T-cell (primary cell): ENCODE data around the gene CDKN2AIP. TPM values are rescaled to one million over a fixed set of nuclear protein-coding genes. Genes with fewer than 3 reads are reported as not detected.
"Not testable (repeated sequence)": the region's sequence is repeated elsewhere in the genome, so short reads cannot be mapped to it uniquely, and the experiment has no call there.

Source experiments
- ATAC-seq, 4 experiments: fragments of 200-7000 bp in 3 of 4; fragments of 150-1000 bp in 1 of 4; cut with Tn5 transposase; replicated peaks in 1 of 4; 1 replicate in 3 of 4; 2 replicates in 1 of 4; pipeline ENCODE4 v1.10.0; 2021; ENCODE audit warnings: moderate library complexity in 3 of 4, mild to moderate bottlenecking in 2 of 4, moderate number of reproducible peaks in 1 of 4
- CTCF ChIA-PET, 2 donors: fragments of 300-600 bp; sonication (Branson Sonifier 250); formaldehyde crosslinking; loops; one replicate each; lab custom pipeline; 2022; ENCODE audit warnings: antibody characterized with exemption in 2 of 2; lab: Charles Lee
- POLR2A ChIA-PET, 2 donors: fragments of 300-600 bp; sonication (Branson Sonifier 250); formaldehyde crosslinking; loops; one replicate each; lab custom pipeline; 2022; ENCODE audit warnings: antibody characterized with exemption in 2 of 2; lab: Charles Lee
- DNase-seq, 35 experiments: peaks; one replicate each; pipeline versions ENCODE4 v3.0.0 to v3.0.0-alpha.2; 2013 to 2023
- H3K27ac ChIP-seq: one replicate; pipeline ENCODE4 v1.5.1; 2013; ENCODE audit warnings: low read length
- H3K27me3 ChIP-seq, 2 experiments: replicated peaks in 1 of 2; 1 replicate in 1 of 2; 2 replicates in 1 of 2; pipeline versions ENCODE4 v1.6.1 to v1.7.0; 2013; ENCODE audit warnings: low read length in 1 of 2, mixed read lengths in 1 of 2; ENCODE audit not compliant: control insufficient read depth in 2 of 2, insufficient read depth in 2 of 2; ENCODE audit errors: extremely low read depth in 1 of 2
- H3K36me3 ChIP-seq, 2 donors: 1 replicate in 1 of 2; 2 replicates in 1 of 2; pipeline versions ENCODE4 v1.6.1 to v1.7.0; 2013; ENCODE audit warnings: low read length in 1 of 2; ENCODE audit not compliant: control insufficient read depth in 2 of 2, insufficient read depth in 1 of 2; ENCODE audit errors: extremely low read depth in 1 of 2
- H3K4me1 ChIP-seq, 2 experiments: 1 replicate in 1 of 2; 2 replicates in 1 of 2; pipeline versions ENCODE4 v1.6.1 to v1.7.0; 2013; ENCODE audit warnings: low read length in 2 of 2, mixed read lengths in 1 of 2; ENCODE audit not compliant: insufficient read depth in 2 of 2, control insufficient read depth in 1 of 2; ENCODE audit errors: extremely low read depth in 1 of 2
- H3K4me3 ChIP-seq, 2 donors: 1 replicate in 1 of 2; 2 replicates in 1 of 2; pipeline versions ENCODE4 v1.5.1 to v1.7.0; 2013; ENCODE audit warnings: mild to moderate bottlenecking in 2 of 2, low read length in 1 of 2, moderate library complexity in 1 of 2; ENCODE audit not compliant: control insufficient read depth in 1 of 2; ENCODE audit errors: extremely low read depth in 1 of 2
- H3K9me3 ChIP-seq: 2 replicates; pipeline ENCODE4 v1.7.0; 2013
- H3K27ac Mint-ChIP-seq, 2 donors: one replicate each; pipeline ENCODE4 v1.8.0; 2020 to 2021; ENCODE audit warnings: mild to moderate bottlenecking in 2 of 2, mixed read lengths in 2 of 2
- H3K27me3 Mint-ChIP-seq, 2 donors: one replicate each; pipeline ENCODE4 v1.8.0; 2021 to 2022; ENCODE audit warnings: mixed read lengths in 2 of 2
- H3K36me3 Mint-ChIP-seq: one replicate; pipeline ENCODE4 v1.8.0; 2021; ENCODE audit warnings: mixed read lengths
- H3K4me1 Mint-ChIP-seq, 3 donors: one replicate each; pipeline ENCODE4 v1.8.0; 2020 to 2022; ENCODE audit warnings: mixed read lengths in 3 of 3, mild to moderate bottlenecking in 1 of 3
- H3K4me3 Mint-ChIP-seq, 3 donors: one replicate each; pipeline ENCODE4 v1.8.0; 2020 to 2022; ENCODE audit warnings: mild to moderate bottlenecking in 3 of 3, mixed read lengths in 3 of 3, moderate library complexity in 3 of 3
- H3K9me3 Mint-ChIP-seq, 3 donors: one replicate each; pipeline ENCODE4 v1.8.0; 2020 to 2022; ENCODE audit warnings: mixed read lengths in 3 of 3
- WGBS: methylation state at CpG from one replicate; pipeline ENCODE4 v1.1.5; 2013; ENCODE audit warnings: missing lambda C conversion rate; ENCODE audit not compliant: insufficient coverage; 5-methylcytosine and 5-hydroxymethylcytosine counted together
- total RNA-seq, 35 experiments: library from RNA in 6 of 35; stranded (reverse) in 6 of 35; fragments of 120-200 nt in 1 of 35; gene quantifications; one replicate each; pipeline versions ENCODE4 v1.2.1 to v1.2.4 and lab custom pipeline; 2013 to 2026

Gene CDKN2AIP
- total RNA-seq, 5 donors from 2014 or later (not counting 1 experiment from before 2014, with no cell fraction given), result 33.0 to 46.6 (median 42.7) TPM

GRCh38 chr4:183465879-183466278 lies 21.4 kb downstream of the CDKN2AIP start:
- ATAC-seq, H3K4me1 ChIP-seq, H3K4me3 ChIP-seq: not testable (repeated sequence)

DNA sequence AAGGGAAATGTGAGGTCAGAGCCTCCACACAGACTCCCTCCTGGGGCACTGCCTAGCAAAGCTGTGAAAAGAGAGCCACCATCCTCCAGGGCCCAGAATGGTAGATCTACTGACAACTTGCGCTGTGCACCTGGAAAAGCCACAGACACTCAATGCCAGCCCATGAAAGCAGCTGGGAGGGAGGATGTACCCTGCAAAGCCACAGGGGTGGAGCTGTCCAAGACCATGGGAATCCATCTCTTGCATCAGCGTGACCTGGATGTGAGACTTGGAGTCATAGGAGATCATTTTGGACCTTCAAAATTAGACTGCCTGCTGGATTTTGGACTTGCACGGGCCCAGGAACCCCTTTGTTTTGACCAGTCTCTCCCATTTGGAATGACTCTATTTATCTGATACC lies 22.8 kb downstream of the CDKN2AIP start:
- H3K27me3 Mint-ChIP-seq, result no peaks in the 10 kb centered on the region
- CTCF ChIA-PET, result interaction anchor here in 1 of 2 donors (0.6 kb wide), 1 partner anchor 102 kb away, joined by 3 read pairs; no protein-coding TSS in a partner anchor

More at GRCh38 chr4:183465879-183466278, 21.4 kb downstream of the CDKN2AIP start:
- H3K4me3 Mint-ChIP-seq, H3K4me1 Mint-ChIP-seq, H3K27ac Mint-ChIP-seq, H3K27ac ChIP-seq, H3K36me3 Mint-ChIP-seq, H3K27me3 ChIP-seq, H3K27me3 Mint-ChIP-seq, POLR2A ChIA-PET, H3K9me3 ChIP-seq, H3K36me3 ChIP-seq, DNase-seq, H3K9me3 Mint-ChIP-seq: not testable (repeated sequence)
- 92% methylated on average over 4 of the region's 5 CpGs for WGBS
- CTCF ChIA-PET, result interaction anchor here (0.7 to 0.8 kb wide), 2 partner anchors 213 to 321 kb away, joined by 4 to 6 read pairs; no protein-coding TSS in a partner anchor

DNA sequence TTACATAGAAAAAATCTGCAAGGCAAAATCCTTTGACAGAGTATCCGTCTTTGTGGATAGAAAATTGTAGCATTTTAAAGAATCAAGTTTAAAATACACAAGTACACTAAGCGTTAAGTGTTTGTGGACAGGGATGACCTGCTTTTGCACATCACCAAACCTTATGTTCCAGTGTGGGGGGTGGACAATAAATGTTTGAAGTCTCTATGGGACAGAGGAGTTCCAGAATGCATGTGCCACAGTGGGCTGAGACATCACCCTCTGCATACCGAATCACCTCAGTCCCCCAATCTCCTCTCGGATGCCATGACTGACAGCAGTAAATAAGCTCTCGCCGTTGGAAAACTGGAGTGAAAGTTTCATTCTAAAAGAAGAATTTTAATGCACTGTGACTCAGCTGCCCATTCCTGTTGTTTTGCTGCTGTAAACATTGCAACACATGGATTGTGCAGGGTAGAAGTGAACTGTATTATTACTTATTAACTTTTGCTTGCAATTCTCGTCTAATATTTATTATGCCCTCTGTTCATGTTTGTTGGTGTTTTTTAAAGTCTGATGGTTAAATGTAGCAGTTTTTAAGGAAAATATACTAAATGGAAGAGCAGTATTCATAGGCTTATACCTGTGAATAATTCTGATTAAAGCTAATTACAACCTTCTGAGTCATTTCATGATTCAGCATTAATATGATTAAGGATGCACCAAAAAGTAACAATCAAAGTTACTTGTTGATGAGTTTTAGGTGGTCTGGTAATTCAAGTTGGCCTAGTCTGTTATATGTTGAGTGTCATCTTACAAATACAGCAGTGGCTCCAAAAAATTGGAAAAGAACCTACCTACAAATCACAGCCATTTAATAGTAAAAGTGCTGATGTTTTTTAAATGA lies 24.0 kb downstream of the CDKN2AIP start:
- H3K27me3 ChIP-seq, result no peaks in the 10 kb centered on the region
- no peak overlapping the region for H3K27ac ChIP-seq
- Mint-ChIP-seq H3K27me3 (no peaks in the 10 kb centered on the region), H3K9me3 (no peaks in the 10 kb centered on the region), H3K4me1 (peaks cover 0 to 5% (median 4%) of the 10 kb centered on the region in 3 donors), H3K27ac (no peak overlapping the region), H3K4me3 (no peak overlapping the region), H3K36me3 (peaks cover 6% of the 10 kb centered on the region)
- WGBS, result no CpG with 5 or more reads among the region's 7 CpGs
- H3K36me3 ChIP-seq, result no peaks in the 10 kb centered on the region
- no peak for DNase-seq
- ChIA-PET CTCF (interaction anchor here (0.6 to 1.1 kb wide), 5 partner anchors 71 to 161 kb away, joined by 3 to 9 read pairs (median 3); no protein-coding TSS in a partner anchor), POLR2A (no interaction called here)
- H3K4me3 ChIP-seq, result no peak overlapping the region
- ATAC-seq, result no peak
- H3K9me3 ChIP-seq, result no peaks in the 10 kb centered on the region
- no peaks in the 10 kb centered on the region for H3K4me1 ChIP-seq

More for the DNA sequence above, 22.8 kb downstream of the CDKN2AIP start:
- WGBS, result 100% methylated on average over 1 of the region's 3 CpGs
- Mint-ChIP-seq H3K4me1 (peaks cover 0 to 1% (median under 1%) of the 10 kb centered on the region in 3 donors), H3K27ac (no peak overlapping the region), H3K36me3 (peaks cover 6% of the 10 kb centered on the region), H3K4me3 (no peak overlapping the region), H3K9me3 (no peaks in the 10 kb centered on the region)
- H3K4me3 ChIP-seq, result no peak overlapping the region
- POLR2A ChIA-PET, result no interaction called here
- no peaks in the 10 kb centered on the region for H3K27me3 ChIP-seq
- DNase-seq (no peak), ATAC-seq (no peak)
- H3K36me3 ChIP-seq, result no peaks in the 10 kb centered on the region
- no peak overlapping the region for H3K27ac ChIP-seq
- no peaks in the 10 kb centered on the region for H3K9me3 ChIP-seq
- no peaks in the 10 kb centered on the region for H3K4me1 ChIP-seq

DNA sequence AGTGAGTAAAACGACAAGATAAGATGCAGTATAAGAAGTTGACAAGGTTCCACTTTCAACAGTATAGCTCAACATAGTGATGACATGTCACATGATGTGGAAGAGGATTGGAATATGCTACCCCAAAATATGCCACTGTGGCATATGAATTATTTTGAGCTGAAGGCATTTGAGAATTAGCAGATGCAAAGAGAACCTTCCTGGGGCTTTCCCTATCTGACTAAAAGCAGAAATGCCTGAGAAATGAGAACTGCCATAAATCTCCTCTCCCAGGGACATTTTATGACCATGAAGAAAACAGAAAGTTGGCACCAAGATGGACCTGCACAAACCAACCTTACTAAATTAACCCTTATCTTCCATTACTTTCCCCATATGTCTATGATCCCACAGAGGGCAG lies 24.8 kb downstream of the CDKN2AIP start:
- H3K27ac Mint-ChIP-seq, result no peak overlapping the region
- no peaks in the 10 kb centered on the region for H3K27me3 ChIP-seq
- no peak overlapping the region for H3K4me3 Mint-ChIP-seq
- no peak overlapping the region for H3K4me3 ChIP-seq
- no peaks in the 10 kb centered on the region for H3K4me1 ChIP-seq
- CTCF ChIA-PET, result interaction anchor here (0.6 to 1.7 kb wide), 5 partner anchors 70 to 192 kb away, joined by 3 to 6 read pairs (median 5); no protein-coding TSS in a partner anchor
- no peaks in the 10 kb centered on the region for H3K9me3 ChIP-seq
- H3K4me1 Mint-ChIP-seq, result peaks cover 0 to 5% (median 4%) of the 10 kb centered on the region in 3 donors
- POLR2A ChIA-PET, result no interaction called here
- DNase-seq (no peak), ATAC-seq (no peak)
- no peaks in the 10 kb centered on the region for H3K27me3 Mint-ChIP-seq
- no CpG with 5 or more reads among the region's 1 CpG for WGBS
- no peaks in the 10 kb centered on the region for H3K36me3 ChIP-seq
- no peaks in the 10 kb centered on the region for H3K9me3 Mint-ChIP-seq
- H3K36me3 Mint-ChIP-seq, result no peaks in the 10 kb centered on the region
- no peak overlapping the region for H3K27ac ChIP-seq

DNA sequence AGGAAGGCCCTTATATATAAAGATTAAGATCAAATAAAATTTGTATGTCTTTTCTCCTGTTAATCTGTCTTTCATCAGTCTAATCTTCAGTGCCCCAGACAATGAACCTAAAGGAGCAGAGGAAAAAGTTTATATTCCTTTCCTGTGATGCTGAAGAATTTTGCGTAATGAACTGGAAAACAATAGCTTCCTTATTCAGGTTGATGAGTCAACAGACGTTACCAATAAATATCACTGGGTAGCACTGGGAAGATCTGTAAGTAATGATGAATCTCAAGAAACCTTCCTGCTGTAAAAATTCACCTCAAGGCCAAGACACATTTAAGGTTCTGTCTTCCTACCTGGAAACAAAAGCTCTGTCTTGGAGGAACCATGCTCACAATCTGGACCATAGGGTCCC lies 25.5 kb downstream of the CDKN2AIP start:
- H3K9me3 ChIP-seq, result no peaks in the 10 kb centered on the region
- DNase-seq (no peak), ATAC-seq (no peak)
- Mint-ChIP-seq H3K27me3 (no peaks in the 10 kb centered on the region), H3K4me1 (peaks cover 0 to 5% (median 4%) of the 10 kb centered on the region in 3 donors), H3K4me3 (no peak overlapping the region), H3K36me3 (no peaks in the 10 kb centered on the region), H3K27ac (no peak overlapping the region), H3K9me3 (no peaks in the 10 kb centered on the region)
- ChIA-PET POLR2A (interaction anchor here in 1 of 2 donors (0.6 kb wide), 1 partner anchor 18 kb away, joined by 3 read pairs; no protein-coding TSS in a partner anchor), CTCF (interaction anchor here (0.6 to 1.7 kb wide), 5 partner anchors 61 to 191 kb away, joined by 3 to 6 read pairs (median 5); no protein-coding TSS in a partner anchor)
- WGBS, result no CpG with 5 or more reads among the region's 2 CpGs
- no peak overlapping the region for H3K4me3 ChIP-seq
- no peaks in the 10 kb centered on the region for H3K36me3 ChIP-seq
- no peaks in the 10 kb centered on the region for H3K4me1 ChIP-seq
- no peak overlapping the region for H3K27ac ChIP-seq
- no peaks in the 10 kb centered on the region for H3K27me3 ChIP-seq

- POLR2A ChIA-PET, result no interaction called here
- no peak overlapping the region for H3K27ac Mint-ChIP-seq
- Histone ChIP-seq H3K9me3 (no peaks in the 10 kb centered on the region), H3K4me1 (no peaks in the 10 kb centered on the region), H3K27ac (no peak overlapping the region), H3K4me3 (no peak overlapping the region), H3K27me3 (no peaks in the 10 kb centered on the region), H3K36me3 (no peaks in the 10 kb centered on the region)
- DNase-seq (no peak), ATAC-seq (no peak)
- H3K4me3 Mint-ChIP-seq, result no peak overlapping the region
- H3K4me1 Mint-ChIP-seq, result peaks cover 0 to 5% (median 4%) of the 10 kb centered on the region in 3 donors
- H3K9me3 Mint-ChIP-seq, result no peaks in the 10 kb centered on the region
- 83% methylated on average over 2 of the region's 4 CpGs for WGBS
- CTCF ChIA-PET, result interaction anchor here (0.6 to 1.7 kb wide), 3 partner anchors 28 to 131 kb away, joined by 3 to 6 read pairs (median 4); no protein-coding TSS in a partner anchor
- H3K36me3 Mint-ChIP-seq, result no peaks in the 10 kb centered on the region
- no peaks in the 10 kb centered on the region for H3K27me3 Mint-ChIP-seq
These were observed 26.4 kb downstream of the CDKN2AIP start for GRCh38 chr4:183470821-183471220.
